H1 (cell line): ENCODE results near the gene DHPS. TPM values are rescaled to one million over a fixed set of nuclear protein-coding genes. Genes with fewer than 3 reads are reported as not detected.

Experiments
- CTCF ChIA-PET: fragments of 300-600 bp; sonication (Branson Sonifier 250); formaldehyde crosslinking; loops from one replicate; lab custom pipeline; 2021; ENCODE audit not compliant: partially characterized antibody; lab: Charles Lee
- POLR2A ChIA-PET: fragments of 300-600 bp; sonication (Branson Sonifier 250); formaldehyde crosslinking; loops from one replicate; lab custom pipeline; 2021; ENCODE audit warnings: inconsistent platforms; ENCODE audit not compliant: partially characterized antibody; lab: Charles Lee
- DNase-seq, 2 experiments: peaks; one replicate each; pipeline versions ENCODE4 v3.0.0 to v3.0.0-alpha.2; 2010 to 2022; ENCODE audit warnings: low spot score in 2 of 2, low read depth in 1 of 2, mixed read lengths in 1 of 2
- FAIRE-seq: peaks from 2 replicates; lab custom pipeline; 2011; peaks lifted over from hg19 to GRCh38; lab: Jason Lieb, UNC
- H2AFZ ChIP-seq: 2 replicates; pipeline ENCODE4 v1.8.1; 2012; ENCODE audit warnings: low read length, inconsistent platforms
- H2AK5ac ChIP-seq: 2 replicates; pipeline ENCODE4 v1.6.1; 2013; ENCODE audit warnings: low read depth, low read length
- H2BK120ac ChIP-seq: replicated peaks from 2 replicates; pipeline ENCODE3; 2013; ENCODE audit warnings: low read depth, low read length, inconsistent platforms
- H2BK12ac ChIP-seq: 2 replicates; pipeline ENCODE4 v1.6.1; 2013; ENCODE audit warnings: low read depth, low read length
- H2BK15ac ChIP-seq: 2 replicates; pipeline ENCODE4 v1.6.1; 2013; ENCODE audit warnings: low read length
- H2BK20ac ChIP-seq: 2 replicates; pipeline ENCODE4 v1.6.1; 2013; ENCODE audit warnings: low read length
- H2BK5ac ChIP-seq: 2 replicates; pipeline ENCODE4 v1.6.1; 2013; ENCODE audit warnings: low read depth, low read length
- H3K14ac ChIP-seq: 2 replicates; pipeline ENCODE4 v1.6.1; 2013; ENCODE audit warnings: inconsistent platforms; ENCODE audit not compliant: insufficient read length
- H3K18ac ChIP-seq: 2 replicates; pipeline ENCODE4 v1.6.1; 2013; ENCODE audit warnings: low read length; ENCODE audit errors: extremely low read depth
- H3K23ac ChIP-seq: 2 replicates; pipeline ENCODE4 v1.6.1; 2013; ENCODE audit warnings: inconsistent platforms; ENCODE audit not compliant: insufficient read length
- H3K23me2 ChIP-seq: 2 replicates; pipeline ENCODE4 v1.6.1; 2013; ENCODE audit warnings: low read depth, low read length
- H3K27ac ChIP-seq: 2 replicates; pipeline ENCODE4 v1.6.1; 2011; ENCODE audit warnings: low read depth, low read length, inconsistent platforms
- H3K27me3 ChIP-seq, 4 experiments: replicated peaks in 1 of 4; 1 replicate in 1 of 4; 2 replicates in 3 of 4; pipeline versions ENCODE4 v1.6.1 to v1.8.1; 2011 to 2013; ENCODE audit warnings: low read length in 3 of 4, mild to moderate bottlenecking in 3 of 4, inconsistent platforms in 2 of 4, mixed read lengths in 2 of 4, moderate library complexity in 1 of 4; ENCODE audit not compliant: control insufficient read depth in 3 of 4, insufficient read depth in 3 of 4; ENCODE audit errors: extremely low read depth in 1 of 4
- H3K36me3 ChIP-seq, 4 experiments: 2 replicates each; pipeline versions ENCODE4 v1.6.1 to v1.8.1; 2011 to 2013; ENCODE audit warnings: mild to moderate bottlenecking in 4 of 4, low read length in 3 of 4, moderate library complexity in 2 of 4, control low read depth in 1 of 4, inconsistent platforms in 1 of 4; ENCODE audit not compliant: insufficient read depth in 4 of 4, control insufficient read depth in 2 of 4
- H3K4ac ChIP-seq: replicated peaks from 2 replicates; pipeline ENCODE3; 2013; ENCODE audit warnings: low read length, low read depth, mixed read lengths, inconsistent platforms; ENCODE audit not compliant: insufficient read length
- H3K4me1 ChIP-seq, 4 experiments: replicated peaks in 1 of 4; 1 replicate in 1 of 4; 2 replicates in 3 of 4; pipeline versions ENCODE4 v1.6.1 to v1.8.1; 2011 to 2013; ENCODE audit warnings: low read length in 3 of 4, inconsistent platforms in 2 of 4, mixed read lengths in 1 of 4; ENCODE audit not compliant: insufficient read depth in 4 of 4, control insufficient read depth in 3 of 4
- H3K4me2 ChIP-seq, 2 experiments: 2 replicates each; pipeline versions ENCODE4 v1.6.1 to v1.8.1; 2011 to 2013; ENCODE audit warnings: low read depth in 2 of 2, low read length in 2 of 2, control low read depth in 1 of 2, inconsistent platforms in 1 of 2, mild to moderate bottlenecking in 1 of 2; ENCODE audit not compliant: insufficient read depth in 1 of 2
- H3K4me3 ChIP-seq, 4 experiments: fragments of 200-600, 300-600 bp in 1 of 4; sonication (generic), shearing (Covaris generic), sonication (Bioruptor Twin) in 1 of 4; 2 replicates each; pipeline versions ENCODE4 v1.5.1 to v1.8.1; 2011 to 2016; ENCODE audit warnings: low read length in 4 of 4, low read depth in 3 of 4, control low read depth in 2 of 4, inconsistent platforms in 2 of 4, mild to moderate bottlenecking in 2 of 4, mixed read lengths in 1 of 4, moderate library complexity in 1 of 4; ENCODE audit not compliant: insufficient read depth in 2 of 4; ENCODE audit errors: extremely low read depth in 1 of 4
- H3K56ac ChIP-seq: replicated peaks from 2 replicates; pipeline ENCODE3; 2013; ENCODE audit warnings: low read depth, mild to moderate bottlenecking, mixed read lengths, low read length, inconsistent platforms; ENCODE audit not compliant: insufficient read length
- H3K79me1 ChIP-seq: 2 replicates; pipeline ENCODE4 v1.6.1; 2013; ENCODE audit warnings: low read depth, low read length, control low read depth
- H3K79me2 ChIP-seq, 2 experiments: 2 replicates each; pipeline versions ENCODE4 v1.6.1 to v1.8.1; 2012 to 2013; ENCODE audit warnings: low read length in 2 of 2, mild to moderate bottlenecking in 2 of 2, inconsistent platforms in 1 of 2; ENCODE audit not compliant: insufficient read depth in 2 of 2, control insufficient read depth in 1 of 2
- H3K9ac ChIP-seq, 4 experiments: replicated peaks in 1 of 4; 1 replicate in 1 of 4; 2 replicates in 3 of 4; pipeline versions ENCODE4 v1.6.1 to v1.8.1; 2011 to 2013; ENCODE audit warnings: low read depth in 3 of 4, low read length in 3 of 4, control low read depth in 2 of 4, mild to moderate bottlenecking in 2 of 4, moderate library complexity in 2 of 4, inconsistent platforms in 1 of 4; ENCODE audit errors: extremely low read depth in 1 of 4
- H3K9me3 ChIP-seq, 2 experiments: 2 replicates each; pipeline versions ENCODE4 v1.6.1 to v1.8.1; 2012 to 2013; ENCODE audit warnings: mild to moderate bottlenecking in 2 of 2, moderate library complexity in 2 of 2, control low read depth in 1 of 2, inconsistent platforms in 1 of 2, low read depth in 1 of 2, low read length in 1 of 2, mixed read lengths in 1 of 2; ENCODE audit not compliant: insufficient read depth in 2 of 2
- H4K20me1 ChIP-seq, 2 experiments: replicated peaks in 1 of 2; 2 replicates each; pipeline versions ENCODE3 to v1.8.1; 2011 to 2013; ENCODE audit warnings: inconsistent platforms in 2 of 2, low read length in 2 of 2, mild to moderate bottlenecking in 1 of 2; ENCODE audit not compliant: insufficient read depth in 2 of 2, control insufficient read depth in 1 of 2
- H4K5ac ChIP-seq: 2 replicates; pipeline ENCODE4 v1.6.1; 2013; ENCODE audit warnings: low read length, low read depth, mixed read lengths, inconsistent platforms; ENCODE audit not compliant: insufficient read length
- H4K8ac ChIP-seq: 2 replicates; pipeline ENCODE4 v1.8.0; 2013; ENCODE audit warnings: mild to moderate bottlenecking, moderate library complexity, low read length, inconsistent platforms; ENCODE audit not compliant: insufficient read depth; ENCODE audit errors: extremely low read depth
- H4K91ac ChIP-seq: replicated peaks from 2 replicates; pipeline ENCODE3; 2013; ENCODE audit warnings: low read length, mixed read lengths, inconsistent platforms; ENCODE audit not compliant: insufficient read length
- POLR2A ChIP-seq, 2 experiments: IDR thresholded peaks; 1 replicate in 1 of 2; 2 replicates in 1 of 2; pipeline ENCODE4 v1.6.1; 2011; ENCODE audit warnings: low read depth in 2 of 2, low read length in 2 of 2, mild to moderate bottlenecking in 2 of 2; ENCODE audit errors: control extremely low read depth in 1 of 2
- RAD21 ChIP-seq, 2 experiments: IDR thresholded peaks in 1 of 2; conservative IDR thresholded peaks in 1 of 2; 2 replicates each; pipeline ENCODE4 v1.6.1; 2011; ENCODE audit warnings: low read depth in 2 of 2, low read length in 2 of 2, improper control_type of control experiment in 1 of 2, inconsistent platforms in 1 of 2, mild to moderate bottlenecking in 1 of 2, moderate library complexity in 1 of 2
- WGBS, 2 experiments: shearing (Covaris generic) in 1 of 2; methylation state at CpG; one replicate each; pipeline versions ENCODE4 v1.1.6 to v1.1.7; 2013 to 2015; ENCODE audit warnings: low lambda C conversion rate in 2 of 2, mixed read lengths in 2 of 2, inconsistent platforms in 1 of 2, low coverage in 1 of 2, missing lambda C conversion rate in 1 of 2; ENCODE audit not compliant: insufficient replicate concordance in 2 of 2, insufficient coverage in 1 of 2, insufficient read length in 1 of 2; ENCODE audit errors: extremely low coverage in 1 of 2, missing lambda C conversion rate in 1 of 2; 5-methylcytosine and 5-hydroxymethylcytosine counted together
- polyA plus RNA-seq, 7 experiments: library from polyadenylated mRNA; depleted of rRNA in 3 of 7; stranded (reverse) in 5 of 7; unstranded in 2 of 7; fragments of >200 nt in 5 of 7; fragments of 200-250 nt in 2 of 7; gene quantifications; 1 replicate in 5 of 7; 2 replicates in 1 of 7; 4 replicates in 1 of 7; pipeline versions ENCODE4 v1.2.1 to v1.2.3, GENCODE V29; 2011 to 2013; ENCODE audit warnings: missing spikeins in 2 of 7, mixed read lengths in 2 of 7
- total RNA-seq: library from RNA; stranded (reverse); fragmentation: NEBNext Ultra II Directional; extraction: Animal tissue kit (Norgen Biotek cat#: 25700); gene quantifications from 2 replicates; pipeline ENCODE4 v1.2.1, GENCODE V29; 2021
- TF ChIP-seq, protein P1 (sequence below), 3 experiments: IDR thresholded peaks; 1 replicate in 2 of 3; 2 replicates in 1 of 3; pipeline versions ENCODE4 v1.5.1 to v1.6.1; 2011; ENCODE audit warnings: low read length in 3 of 3, mild to moderate bottlenecking in 3 of 3, inconsistent platforms in 2 of 3, low read depth in 1 of 3, moderate library complexity in 1 of 3; ENCODE audit not compliant: insufficient read depth in 1 of 3; ENCODE audit errors: control extremely low read depth in 1 of 3

Gene DHPS
- total and polyA plus RNA-seq, 2 of the 8 experiments (the other 6 are each of a cell fraction or from before 2014, with no cell fraction given): 86.6 to 99.6 TPM

DNA sequence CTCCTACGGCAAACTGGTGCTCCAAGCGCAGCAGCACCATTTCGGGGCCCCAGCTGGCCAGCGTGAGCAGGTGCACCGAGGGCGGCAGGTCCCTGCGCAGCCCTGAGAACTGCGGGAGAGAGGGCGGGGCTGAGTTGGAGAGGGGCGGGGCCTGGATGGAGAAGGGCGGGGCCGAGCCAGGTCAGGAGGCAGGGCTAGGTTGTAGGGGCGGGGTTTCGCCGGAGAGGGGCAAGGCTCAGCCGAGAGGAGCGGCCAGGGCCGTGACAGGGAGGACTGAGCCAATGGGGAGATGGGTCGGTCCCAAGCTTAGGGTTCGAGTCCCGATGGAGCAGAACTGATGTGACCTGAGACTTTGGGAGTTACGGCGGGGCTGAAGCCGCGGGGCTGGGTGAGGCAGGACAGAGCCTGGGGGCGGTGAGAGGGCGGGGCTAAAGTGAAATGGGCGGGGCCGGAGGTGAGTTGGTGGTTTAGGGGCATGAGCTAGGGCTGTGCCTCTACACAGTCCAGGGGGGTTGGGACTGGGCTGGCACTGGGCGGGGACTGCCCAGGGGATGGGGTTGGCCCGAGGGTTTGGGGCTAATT, 34.1 kb downstream of the DHPS start:
- no peak overlapping the region for H2BK120ac ChIP-seq
- no peak overlapping the region for H2BK15ac ChIP-seq
- H4K20me1 ChIP-seq: no peaks in the 10 kb centered on the region
- H3K27me3 ChIP-seq: no peaks in the 10 kb centered on the region
- H3K56ac ChIP-seq: no peak overlapping the region
- H4K91ac ChIP-seq: no peak overlapping the region
- FAIRE-seq (no peak), DNase-seq (peak; percentile 80 to 86)
- 80% methylated on average over 12 of the region's 31 CpGs; no CpG with 5 or more reads in 1 of the 2 experiments for WGBS, 2 experiments
- peaks cover 0 to 4% (median 0%) of the 10 kb centered on the region in 4 experiments; a peak in 2 of 8 replicates for H3K36me3 ChIP-seq
- H3K79me2 ChIP-seq: no peaks in the 10 kb centered on the region
- peak overlapping the region in 1 of 4 experiments; percentile 40; a peak in 2 of 8 replicates for H3K4me3 ChIP-seq
- no peak overlapping the region for H2BK20ac ChIP-seq
- no peak overlapping the region for H3K4me2 ChIP-seq
- no peaks in the 10 kb centered on the region for H3K23me2 ChIP-seq
- H3K79me1 ChIP-seq: no peaks in the 10 kb centered on the region
- H2BK12ac ChIP-seq: no peak overlapping the region
- TF ChIP-seq, protein P1, sequence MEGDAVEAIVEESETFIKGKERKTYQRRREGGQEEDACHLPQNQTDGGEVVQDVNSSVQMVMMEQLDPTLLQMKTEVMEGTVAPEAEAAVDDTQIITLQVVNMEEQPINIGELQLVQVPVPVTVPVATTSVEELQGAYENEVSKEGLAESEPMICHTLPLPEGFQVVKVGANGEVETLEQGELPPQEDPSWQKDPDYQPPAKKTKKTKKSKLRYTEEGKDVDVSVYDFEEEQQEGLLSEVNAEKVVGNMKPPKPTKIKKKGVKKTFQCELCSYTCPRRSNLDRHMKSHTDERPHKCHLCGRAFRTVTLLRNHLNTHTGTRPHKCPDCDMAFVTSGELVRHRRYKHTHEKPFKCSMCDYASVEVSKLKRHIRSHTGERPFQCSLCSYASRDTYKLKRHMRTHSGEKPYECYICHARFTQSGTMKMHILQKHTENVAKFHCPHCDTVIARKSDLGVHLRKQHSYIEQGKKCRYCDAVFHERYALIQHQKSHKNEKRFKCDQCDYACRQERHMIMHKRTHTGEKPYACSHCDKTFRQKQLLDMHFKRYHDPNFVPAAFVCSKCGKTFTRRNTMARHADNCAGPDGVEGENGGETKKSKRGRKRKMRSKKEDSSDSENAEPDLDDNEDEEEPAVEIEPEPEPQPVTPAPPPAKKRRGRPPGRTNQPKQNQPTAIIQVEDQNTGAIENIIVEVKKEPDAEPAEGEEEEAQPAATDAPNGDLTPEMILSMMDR (IDR thresholded peaks at IDR 0.05; ENCODE audit: control extremely low read depth in 1 of 3, insufficient read depth in 1 of 3, low read depth in 1 of 3, low read length in 3 of 3): peak in 1 of 3 experiments; percentile 20; a peak in 1 of 4 replicates
- no peak for TF ChIP-seq POLR2A (IDR thresholded peaks at IDR 0.05; ENCODE audit: control extremely low read depth in 1 of 2, low read depth in 2 of 2, low read length in 2 of 2)
- TF ChIP-seq RAD21 (IDR thresholded peaks at IDR 0.05 in 1 of 2, conservative IDR thresholded peaks at IDR 0.05 in 1 of 2; ENCODE audit: low read depth in 2 of 2, low read length in 2 of 2): 0 out of 4 replicates have a peak, but pooled peaks of 1 of the 2 experiments have one; percentile 2
- H3K27ac ChIP-seq: no peak overlapping the region
- H3K14ac ChIP-seq: no peak overlapping the region
- H2AFZ ChIP-seq: no peak overlapping the region
- no peak overlapping the region; the same call in 1 of the 2 replicates for H3K18ac ChIP-seq
- peaks cover 0 to 4% of the 10 kb centered on the region in 2 experiments; a peak in 1 of 4 replicates for H3K9me3 ChIP-seq
- H3K4me1 ChIP-seq: no peaks in the 10 kb centered on the region
- no peak overlapping the region for H2AK5ac ChIP-seq
- CTCF ChIA-PET: interaction anchor here (0.7 to 1.2 kb wide), 6 partner anchors 9 to 325 kb away, joined by 3 to 5 read pairs (median 3); no protein-coding TSS in a partner anchor
- no peak overlapping the region for H4K5ac ChIP-seq
- no peak overlapping the region for H3K23ac ChIP-seq
- H2BK5ac ChIP-seq: no peak overlapping the region
- no peak overlapping the region; the same call in 1 of the 2 replicates for H4K8ac ChIP-seq
- POLR2A ChIA-PET: interaction anchor here (0.6 to 2.5 kb wide), 8 partner anchors 8 to 208 kb away, joined by 3 to 9 read pairs (median 3); partner anchors contain the start of genes DHPS, ZNF490 and ZNF791
- H3K9ac ChIP-seq: no peak overlapping the region; a peak in 1 of 7 replicates
- no peak overlapping the region for H3K4ac ChIP-seq
